Measurements from ENCODE around the gene KRTAP4-7. TPM values are rescaled to one million over a fixed set of nuclear protein-coding genes. Genes with fewer than 3 reads are reported as not detected.
A peak's percentile ranks its signal among the peaks of the same experiment; 100 is the strongest.
"Not testable (repeated sequence)": the region's sequence is repeated elsewhere in the genome, so short reads cannot be mapped to it uniquely, and the experiment has no call there.

Gene KRTAP4-7
- total RNA-seq, 5 donors from 2014 or later (not counting 1 experiment from before 2014, with no cell fraction given) = not detected

DNA sequence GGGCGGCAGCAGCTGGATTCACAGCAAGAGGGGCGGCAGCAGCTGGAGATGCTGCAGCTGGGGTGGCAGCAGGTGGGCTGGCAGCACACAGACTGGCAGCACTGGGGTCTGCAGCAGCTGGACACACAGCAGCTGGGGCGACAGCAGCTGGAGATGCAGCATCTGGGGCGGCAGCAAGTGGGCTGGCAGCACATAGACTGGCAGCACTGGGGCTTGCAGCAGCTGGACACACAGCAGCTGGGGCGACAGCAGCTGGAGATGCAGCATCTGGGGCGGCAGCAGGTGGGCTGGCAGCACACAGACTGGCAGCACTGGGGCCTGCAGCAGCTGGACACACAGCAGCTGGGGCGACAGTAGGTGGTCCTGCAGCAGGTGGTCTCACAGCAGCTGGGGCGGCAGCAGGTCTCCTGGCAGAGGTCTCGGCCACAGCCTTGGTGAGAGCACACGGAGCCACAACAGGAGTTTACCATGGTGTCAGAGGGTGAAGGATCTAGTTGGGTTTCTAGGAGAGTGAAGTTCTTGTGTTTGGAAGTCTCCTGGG, 34.0 kb downstream of the KRTAP4-7 start, which contains the start of gene KRTAP4-11:
Gene KRTAP4-11 (minus strand): TSS at position 528 of the 541 bp plus-strand sequence. CDS start 58 bp downstream, at position 470.
- ATAC-seq (replicated peaks in 1 of 4); DNase-seq; H3K36me3 ChIP-seq (ENCODE audit: control insufficient read depth in 2 of 2, extremely low read depth in 1 of 2, insufficient read depth in 1 of 2, low read length in 1 of 2); H3K9me3 ChIP-seq; H3K4me3 Mint-ChIP-seq; H3K36me3 Mint-ChIP-seq; H3K27ac ChIP-seq (ENCODE audit: low read length); H3K27ac Mint-ChIP-seq; H3K4me3 ChIP-seq (ENCODE audit: control insufficient read depth in 1 of 2, extremely low read depth in 1 of 2, low read length in 1 of 2); CTCF ChIA-PET; POLR2A ChIA-PET; H3K27me3 ChIP-seq (replicated peaks in 1 of 2; ENCODE audit: control insufficient read depth in 2 of 2, extremely low read depth in 1 of 2, insufficient read depth in 2 of 2, low read length in 1 of 2); H3K27me3 Mint-ChIP-seq; H3K9me3 Mint-ChIP-seq; H3K4me1 ChIP-seq (ENCODE audit: control insufficient read depth in 1 of 2, extremely low read depth in 1 of 2, insufficient read depth in 2 of 2, low read length in 2 of 2): not testable (repeated sequence)
- peaks cover 18 to 39% (median 34%) of the 10 kb centered on the region in 3 donors for H3K4me1 Mint-ChIP-seq
- 88% methylated on average over 8 of the region's 10 CpGs for whole genome bisulfite sequencing (ENCODE audit: insufficient coverage)

DNA sequence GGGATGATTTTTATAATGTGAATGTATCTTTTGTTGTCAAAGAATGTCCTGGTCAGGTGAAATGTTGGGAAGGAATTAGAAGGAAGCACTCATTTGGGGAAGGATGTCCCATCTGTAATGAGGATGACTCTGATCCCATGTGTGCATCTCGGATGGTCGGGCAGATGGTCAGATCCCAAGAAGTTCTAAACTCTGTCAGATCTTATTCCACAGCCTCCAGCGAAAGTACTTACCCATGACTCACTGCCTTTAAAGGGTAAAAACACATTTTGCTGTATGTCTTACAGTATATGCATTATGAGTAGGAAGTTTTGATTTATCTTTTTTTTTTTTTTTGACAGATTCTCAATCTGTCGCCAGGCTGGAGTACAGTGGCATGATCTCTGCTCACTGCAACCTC, 34.8 kb downstream of the KRTAP4-7 start:
- Histone ChIP-seq H3K4me1 (ENCODE audit: control insufficient read depth in 1 of 2, extremely low read depth in 1 of 2, insufficient read depth in 2 of 2, low read length in 2 of 2) (peaks cover 7 to 11% of the 10 kb centered on the region in 2 experiments), H3K9me3 (no peaks in the 10 kb centered on the region), H3K36me3 (ENCODE audit: control insufficient read depth in 2 of 2, extremely low read depth in 1 of 2, insufficient read depth in 1 of 2, low read length in 1 of 2) (no peaks in the 10 kb centered on the region), H3K4me3 (ENCODE audit: control insufficient read depth in 1 of 2, extremely low read depth in 1 of 2, low read length in 1 of 2) (no peak overlapping the region), H3K27me3 (replicated peaks in 1 of 2; ENCODE audit: control insufficient read depth in 2 of 2, extremely low read depth in 1 of 2, insufficient read depth in 2 of 2, low read length in 1 of 2) (peaks cover 0 to 7% of the 10 kb centered on the region in 2 experiments), H3K27ac (ENCODE audit: low read length) (no peak overlapping the region)
- ATAC-seq (replicated peaks in 1 of 4) (no peak), DNase-seq (no peak)
- Mint-ChIP-seq H3K27me3 (peaks cover 6 to 7% of the 10 kb centered on the region in 2 donors), H3K36me3 (no peaks in the 10 kb centered on the region), H3K4me3 (no peak overlapping the region), H3K4me1 (peaks cover 24 to 46% (median 40%) of the 10 kb centered on the region in 3 donors), H3K27ac (no peak overlapping the region), H3K9me3 (peaks cover 0 to 3% (median 0%) of the 10 kb centered on the region in 3 donors)
- ChIA-PET CTCF (no interaction called here), POLR2A (no interaction called here)
- WGBS (ENCODE audit: insufficient coverage) = no CpG with 5 or more reads among the region's 4 CpGs

- H3K27ac Mint-ChIP-seq = peak overlapping the region; percentile 4 to 88
- H3K4me3 Mint-ChIP-seq = peak overlapping the region; percentile 19 to 57 (median 45)
- H3K27ac ChIP-seq (ENCODE audit: low read length) = peak overlapping the region; percentile 36
- peak in 2 of 35 experiments; percentile 7 to 33 for DNase-seq
- POLR2A ChIA-PET; H3K27me3 Mint-ChIP-seq; H3K36me3 ChIP-seq (ENCODE audit: control insufficient read depth in 2 of 2, extremely low read depth in 1 of 2, insufficient read depth in 1 of 2, low read length in 1 of 2); H3K4me3 ChIP-seq (ENCODE audit: control insufficient read depth in 1 of 2, extremely low read depth in 1 of 2, low read length in 1 of 2); CTCF ChIA-PET; H3K36me3 Mint-ChIP-seq; H3K9me3 Mint-ChIP-seq; H3K27me3 ChIP-seq (replicated peaks in 1 of 2; ENCODE audit: control insufficient read depth in 2 of 2, extremely low read depth in 1 of 2, insufficient read depth in 2 of 2, low read length in 1 of 2); H3K9me3 ChIP-seq: not testable (repeated sequence)
- ATAC-seq (replicated peaks in 1 of 4) = peak; percentile 69 to 93 (median 88)
- H3K4me1 ChIP-seq (ENCODE audit: control insufficient read depth in 1 of 2, extremely low read depth in 1 of 2, insufficient read depth in 2 of 2, low read length in 2 of 2) = peaks cover 14% of the 10 kb centered on the region in 2 experiments
- no CpG with 5 or more reads among the region's 11 CpGs for WGBS (ENCODE audit: insufficient coverage)
- H3K4me1 Mint-ChIP-seq = peaks cover 34 to 57% (median 52%) of the 10 kb centered on the region in 3 donors
Measured at GRCh38 chr17:41119696-41120690, 36.0 kb downstream of the KRTAP4-7 start.

- DNase-seq (no peak), ATAC-seq (replicated peaks in 1 of 4) (no peak)
- Histone ChIP-seq H3K9me3 (no peaks in the 10 kb centered on the region), H3K27ac (ENCODE audit: low read length) (no peak overlapping the region), H3K36me3 (ENCODE audit: control insufficient read depth in 2 of 2, extremely low read depth in 1 of 2, insufficient read depth in 1 of 2, low read length in 1 of 2) (no peaks in the 10 kb centered on the region), H3K27me3 (replicated peaks in 1 of 2; ENCODE audit: control insufficient read depth in 2 of 2, extremely low read depth in 1 of 2, insufficient read depth in 2 of 2, low read length in 1 of 2) (no peaks in the 10 kb centered on the region), H3K4me1 (ENCODE audit: control insufficient read depth in 1 of 2, extremely low read depth in 1 of 2, insufficient read depth in 2 of 2, low read length in 2 of 2) (peaks cover 20 to 24% of the 10 kb centered on the region in 2 experiments), H3K4me3 (ENCODE audit: control insufficient read depth in 1 of 2, extremely low read depth in 1 of 2, low read length in 1 of 2) (no peak overlapping the region)
- Mint-ChIP-seq H3K4me1 (peaks cover 47 to 68% (median 65%) of the 10 kb centered on the region in 3 donors), H3K4me3 (no peak overlapping the region), H3K36me3 (no peaks in the 10 kb centered on the region), H3K27ac (no peak overlapping the region), H3K27me3 (peaks cover 0 to 4% of the 10 kb centered on the region in 2 donors), H3K9me3 (peaks cover 0 to 3% (median 0%) of the 10 kb centered on the region in 3 donors)
- CTCF ChIA-PET = no interaction called here
- POLR2A ChIA-PET = no interaction called here
- 83% methylated on average over 1 of the region's 2 CpGs for WGBS (ENCODE audit: insufficient coverage)
Measured at GRCh38 chr17:41121742-41122141, 37.8 kb downstream of the KRTAP4-7 start.

DNA sequence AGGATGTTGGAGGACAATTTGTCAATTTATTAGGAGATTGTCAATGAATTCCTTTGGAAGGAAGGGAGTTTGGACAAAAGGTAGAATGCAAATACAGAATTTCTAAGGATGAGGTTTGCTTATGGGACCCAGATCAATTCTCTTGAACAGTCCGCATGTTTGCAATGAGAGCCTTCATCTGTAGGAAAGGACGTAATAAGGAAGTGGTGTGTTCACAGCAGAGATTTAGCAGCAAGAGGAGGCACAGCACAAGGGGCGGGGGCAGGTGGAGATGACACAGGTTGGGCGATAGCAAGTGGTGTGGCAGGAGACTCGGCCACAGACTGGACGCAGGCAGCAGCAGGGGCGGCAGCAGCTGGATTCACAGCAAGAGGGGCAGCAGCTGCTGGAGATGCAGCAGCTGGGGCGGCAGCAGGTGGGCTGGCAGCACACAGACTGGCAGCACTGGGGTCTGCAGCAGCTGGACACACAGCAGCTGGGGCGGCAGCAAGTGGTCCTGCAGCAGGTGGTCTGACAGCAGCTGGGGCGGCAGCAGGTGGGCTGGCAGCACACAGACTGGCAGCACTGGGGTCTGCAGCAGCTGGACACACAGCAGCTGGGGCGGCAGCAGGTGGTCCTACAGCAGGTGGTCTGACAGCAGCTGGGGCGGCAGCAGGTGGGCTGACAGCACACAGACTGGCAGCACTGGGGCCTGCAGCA, 39.5 kb downstream of the KRTAP4-7 start:
- peaks cover 47 to 62% (median 60%) of the 10 kb centered on the region in 3 donors for H3K4me1 Mint-ChIP-seq
- H3K27ac ChIP-seq (ENCODE audit: low read length); H3K9me3 ChIP-seq; H3K36me3 Mint-ChIP-seq; POLR2A ChIA-PET; H3K4me3 ChIP-seq (ENCODE audit: control insufficient read depth in 1 of 2, extremely low read depth in 1 of 2, low read length in 1 of 2); H3K27me3 ChIP-seq (replicated peaks in 1 of 2; ENCODE audit: control insufficient read depth in 2 of 2, extremely low read depth in 1 of 2, insufficient read depth in 2 of 2, low read length in 1 of 2); CTCF ChIA-PET; H3K36me3 ChIP-seq (ENCODE audit: control insufficient read depth in 2 of 2, extremely low read depth in 1 of 2, insufficient read depth in 1 of 2, low read length in 1 of 2); H3K27me3 Mint-ChIP-seq; H3K9me3 Mint-ChIP-seq: not testable (repeated sequence)
- H3K27ac Mint-ChIP-seq = peak overlapping the region in 1 of 2 donors; percentile 78
- DNase-seq = peak in 2 of 35 experiments; percentile 11 to 24
- peaks cover 20 to 24% of the 10 kb centered on the region in 2 experiments for H3K4me1 ChIP-seq (ENCODE audit: control insufficient read depth in 1 of 2, extremely low read depth in 1 of 2, insufficient read depth in 2 of 2, low read length in 2 of 2)
- peak in 1 of 4 experiments; percentile 58 for ATAC-seq (replicated peaks in 1 of 4)
- peak overlapping the region in 2 of 3 donors; percentile 21 to 76 for H3K4me3 Mint-ChIP-seq
- 62% methylated on average over 12 of the region's 12 CpGs for WGBS (ENCODE audit: insufficient coverage)

- POLR2A ChIA-PET; ATAC-seq (replicated peaks in 1 of 4); H3K4me3 ChIP-seq (ENCODE audit: control insufficient read depth in 1 of 2, extremely low read depth in 1 of 2, low read length in 1 of 2); H3K27ac ChIP-seq (ENCODE audit: low read length); H3K36me3 Mint-ChIP-seq; H3K9me3 Mint-ChIP-seq; H3K9me3 ChIP-seq; H3K27me3 Mint-ChIP-seq; H3K36me3 ChIP-seq (ENCODE audit: control insufficient read depth in 2 of 2, extremely low read depth in 1 of 2, insufficient read depth in 1 of 2, low read length in 1 of 2); H3K27me3 ChIP-seq (replicated peaks in 1 of 2; ENCODE audit: control insufficient read depth in 2 of 2, extremely low read depth in 1 of 2, insufficient read depth in 2 of 2, low read length in 1 of 2); DNase-seq: not testable (repeated sequence)
- peaks cover 45 to 66% (median 63%) of the 10 kb centered on the region in 3 donors for H3K4me1 Mint-ChIP-seq
- peaks cover 20 to 24% of the 10 kb centered on the region in 2 experiments for H3K4me1 ChIP-seq (ENCODE audit: control insufficient read depth in 1 of 2, extremely low read depth in 1 of 2, insufficient read depth in 2 of 2, low read length in 2 of 2)
- H3K4me3 Mint-ChIP-seq = peak within 1 kb of the TSS in 2 of 3 donors; percentile 21 to 76
- peak within 1 kb of the TSS in 1 of 2 donors; percentile 78 for H3K27ac Mint-ChIP-seq
- CTCF ChIA-PET = interaction anchor here in 1 of 2 donors (1.1 kb wide), 1 partner anchor 10 kb away, joined by 3 read pairs; no protein-coding TSS in a partner anchor
- 96% methylated on average over 2 of the region's 3 CpGs for WGBS (ENCODE audit: insufficient coverage)
Measured at GRCh38 chr17:41123991-41124371, 40.0 kb downstream of the KRTAP4-7 start, which contains the start of gene KRTAP4-12. TSS of gene KRTAP4-12 (minus strand) at chr17:41124182. CDS start at chr17:41124122, 60 bp downstream.

All from T-cell (primary cell).